Omental fat pad (tissue), 4 donors: ENCODE results near the gene SERPINB1. TPM values are rescaled to one million over a fixed set of nuclear protein-coding genes. Genes with fewer than 3 reads are reported as not detected.

Experiments used
- ATAC-seq: fragments of 150-250 bp; one replicate; pipeline ENCODE4 v1.9.1; 2016; ENCODE audit warnings: mild to moderate bottlenecking, moderate library complexity; ENCODE audit not compliant: low FRiP score
- DNase-seq: peaks from one replicate; pipeline ENCODE4 v3.0.0-alpha.2; 2019; ENCODE audit warnings: low spot score
- CTCF ChIP-seq, 3 donors: fragments of 450-650 bp; IDR thresholded peaks; one replicate each; pipeline ENCODE4 v1.5.1; 2016 to 2017; ENCODE audit warnings: antibody characterized with exemption in 3 of 3, mild to moderate bottlenecking in 3 of 3, moderate library complexity in 2 of 3
- total RNA-seq, 4 donors: library from RNA; depleted of rRNA; stranded (reverse); fragments of >200 nt; gene quantifications; one replicate each; pipeline ENCODE4 v1.1.0, GENCODE V29; 2016

Gene SERPINB1
- total RNA-seq, 4 donors from 2014 or later: 40.8 to 146 (median 50.1) TPM

DNA sequence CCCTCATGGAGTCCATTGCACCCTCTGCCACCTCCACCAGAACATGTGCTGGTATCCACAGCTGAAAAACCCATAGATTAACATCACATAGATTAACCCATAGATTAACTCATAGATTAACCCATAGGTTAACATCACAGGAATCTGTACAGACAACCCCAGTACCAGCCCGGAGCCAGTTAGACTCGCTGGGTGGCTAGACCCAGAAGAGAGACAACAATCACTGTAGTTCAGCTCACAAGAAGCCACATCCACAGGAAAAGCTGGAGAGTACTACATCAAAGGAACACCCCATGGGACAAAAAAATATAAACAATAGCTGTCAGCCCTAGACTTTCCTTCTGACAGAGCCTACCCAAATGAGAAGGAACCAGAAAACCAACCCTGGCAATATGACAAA is 36.3 kb upstream of the SERPINB1 start:
- no peak for TF ChIP-seq CTCF (IDR thresholded peaks at IDR 0.05)
- DNase-seq: no peak
- ATAC-seq: no peak

GRCh38 chr6:2877057-2877882 is 35.6 kb upstream of the SERPINB1 start:
- ATAC-seq (peak; percentile 39), DNase-seq (no peak)
- TF ChIP-seq CTCF (IDR thresholded peaks at IDR 0.05): no peak

- no peak for TF ChIP-seq CTCF (IDR thresholded peaks at IDR 0.05)
- no peak for DNase-seq
- ATAC-seq: peak; percentile 58
Measured at GRCh38 chr6:2876210-2877056, 34.8 kb upstream of the SERPINB1 start.

- ATAC-seq (peak; percentile 20), DNase-seq (no peak)
- no peak for TF ChIP-seq CTCF (IDR thresholded peaks at IDR 0.05)
Measured at GRCh38 chr6:2875359-2876191, 33.9 kb upstream of the SERPINB1 start.

GRCh38 chr6:2873643-2874042 is 32.0 kb upstream of the SERPINB1 start:
- TF ChIP-seq CTCF (IDR thresholded peaks at IDR 0.05): no peak
- DNase-seq: no peak
- no peak for ATAC-seq

- TF ChIP-seq CTCF (IDR thresholded peaks at IDR 0.05): no peak
- DNase-seq (no peak), ATAC-seq (no peak)
Measured at GRCh38 chr6:2872423-2873358, 31.0 kb upstream of the SERPINB1 start.
